HEK293 (cell line): ENCODE results near the gene ETHE1.

ENCODE experiments used
- GLIS2 ChIP-seq: fragments of 450-650 bp; formaldehyde crosslinking; IDR thresholded peaks from 2 replicates; pipeline ENCODE4 v1.5.1; 2016; ENCODE audit warnings: missing biosample characterization, missing genetic modification characterization
- HOXA7 ChIP-seq: sonication (generic); formaldehyde crosslinking; IDR thresholded peaks from 2 replicates; pipeline ENCODE4 v1.8.1; 2022; ENCODE audit warnings: missing genetic modification reagents, borderline replicate concordance
- MYNN ChIP-seq: fragments of 450-650 bp; formaldehyde crosslinking; IDR thresholded peaks from 2 replicates; pipeline ENCODE4 v1.5.1; 2016; ENCODE audit warnings: missing biosample characterization, missing genetic modification characterization, borderline replicate concordance
- PBX3 ChIP-seq: sonication (generic); formaldehyde crosslinking; IDR thresholded peaks from 2 replicates; pipeline ENCODE4 v1.8.1; 2022; ENCODE audit warnings: mild to moderate bottlenecking, moderate library complexity, missing genetic modification reagents
- PRDM10 ChIP-seq: fragments of 450-650 bp; formaldehyde crosslinking; IDR thresholded peaks from 2 replicates; pipeline ENCODE4 v1.5.1; 2016; ENCODE audit warnings: missing biosample characterization, missing genetic modification characterization
- SCRT1 ChIP-seq: fragments of 450-650 bp; formaldehyde crosslinking; IDR thresholded peaks from 2 replicates; pipeline ENCODE4 v1.5.1; 2016; ENCODE audit warnings: missing biosample characterization, missing genetic modification characterization, borderline replicate concordance
- TCF7L2 ChIP-seq: IDR thresholded peaks from 2 replicates; pipeline ENCODE4 v1.6.1; 2011; ENCODE audit warnings: low read depth, mild to moderate bottlenecking, inconsistent platforms, low read length, moderate library complexity, borderline replicate concordance
- TRIM28 ChIP-seq: IDR thresholded peaks from 2 replicates; pipeline ENCODE4 v1.6.1; 2011; ENCODE audit warnings: low read length, control low read depth, borderline replicate concordance
- YY2 ChIP-seq: fragments of 450-650 bp; formaldehyde crosslinking; IDR thresholded peaks from 2 replicates; pipeline ENCODE4 v1.5.1; 2016; ENCODE audit warnings: missing biosample characterization, missing genetic modification characterization
- ZBTB17 ChIP-seq: fragments of 450-650 bp; formaldehyde crosslinking; IDR thresholded peaks from 2 replicates; pipeline ENCODE4 v1.5.1; 2016; ENCODE audit warnings: missing biosample characterization, missing genetic modification characterization
- ZBTB44 ChIP-seq: fragments of 450-650 bp; IDR thresholded peaks from 2 replicates; pipeline ENCODE4 v1.5.1; 2018; ENCODE audit warnings: missing biosample characterization, mild to moderate bottlenecking, missing genetic modification characterization
- ZBTB6 ChIP-seq: fragments of 450-650 bp; formaldehyde crosslinking; IDR thresholded peaks from 2 replicates; pipeline ENCODE4 v1.5.1; 2017; ENCODE audit warnings: missing biosample characterization, missing genetic modification characterization
- ZFHX2 ChIP-seq: fragments of 450-650 bp; formaldehyde crosslinking; conservative IDR thresholded peaks from 2 replicates; pipeline ENCODE4 v1.5.1; 2016; ENCODE audit warnings: missing biosample characterization, missing genetic modification characterization
- ZNF19 ChIP-seq: fragments of 450-650 bp; formaldehyde crosslinking; IDR thresholded peaks from 2 replicates; pipeline ENCODE4; 2016; ENCODE audit warnings: missing biosample characterization, missing genetic modification characterization, low read depth
- ZNF202 ChIP-seq: fragments of 450-650 bp; formaldehyde crosslinking; IDR thresholded peaks from 2 replicates; pipeline ENCODE4 v1.5.1; 2016; ENCODE audit warnings: missing biosample characterization, missing genetic modification characterization, borderline replicate concordance
- ZNF211 ChIP-seq: fragments of 450-650 bp; formaldehyde crosslinking; IDR thresholded peaks from 2 replicates; pipeline ENCODE4 v1.5.1; 2016; ENCODE audit warnings: low read depth, missing biosample characterization, missing genetic modification characterization
- ZNF24 ChIP-seq: fragments of 450-650 bp; formaldehyde crosslinking; IDR thresholded peaks from 2 replicates; pipeline ENCODE4 v1.5.1; 2016; ENCODE audit warnings: missing biosample characterization, missing genetic modification characterization
- ZNF311 ChIP-seq: fragments of 450-650 bp; formaldehyde crosslinking; IDR thresholded peaks from 2 replicates; pipeline ENCODE4 v1.5.1; 2017; ENCODE audit warnings: missing biosample characterization, missing genetic modification characterization, borderline replicate concordance
- ZNF416 ChIP-seq: fragments of 450-650 bp; formaldehyde crosslinking; IDR thresholded peaks from 2 replicates; pipeline ENCODE4 v1.5.1; 2016; ENCODE audit warnings: missing biosample characterization, missing genetic modification characterization
- ZNF423 ChIP-seq: fragments of 450-650 bp; formaldehyde crosslinking; IDR thresholded peaks from 2 replicates; pipeline ENCODE4 v1.5.1; 2016; ENCODE audit warnings: missing biosample characterization, missing genetic modification characterization
- ZNF514 ChIP-seq: fragments of 450-650 bp; formaldehyde crosslinking; IDR thresholded peaks from 2 replicates; pipeline ENCODE4 v1.5.1; 2016; ENCODE audit warnings: missing biosample characterization, missing genetic modification characterization
- ZNF521 ChIP-seq: fragments of 450-650 bp; formaldehyde crosslinking; IDR thresholded peaks from 2 replicates; pipeline ENCODE4 v1.5.1; 2017; ENCODE audit warnings: missing biosample characterization, mild to moderate bottlenecking, missing genetic modification characterization
- ZNF560 ChIP-seq: fragments of 450-650 bp; formaldehyde crosslinking; IDR thresholded peaks from 2 replicates; pipeline ENCODE4 v1.5.1; 2017; ENCODE audit warnings: missing biosample characterization, missing genetic modification characterization, borderline replicate concordance
- ZNF580 ChIP-seq: fragments of 450-650 bp; formaldehyde crosslinking; IDR thresholded peaks from 2 replicates; pipeline ENCODE4 v1.5.1; 2016; ENCODE audit warnings: missing biosample characterization, missing genetic modification characterization
- ZNF768 ChIP-seq: fragments of 450-650 bp; formaldehyde crosslinking; IDR thresholded peaks from 2 replicates; pipeline ENCODE4 v1.5.1; 2018; ENCODE audit warnings: missing biosample characterization, mild to moderate bottlenecking, missing genetic modification characterization
- ZNF843 ChIP-seq: fragments of 450-650 bp; formaldehyde crosslinking; IDR thresholded peaks from 2 replicates; pipeline ENCODE4 v1.5.1; 2016; ENCODE audit warnings: missing biosample characterization, missing genetic modification characterization
- ZSCAN4 ChIP-seq: fragments of 450-650 bp; formaldehyde crosslinking; IDR thresholded peaks from 2 replicates; pipeline ENCODE4 v1.5.1; 2017; ENCODE audit warnings: missing biosample characterization, missing genetic modification characterization
- ZXDB ChIP-seq: fragments of 450-650 bp; formaldehyde crosslinking; IDR thresholded peaks from 2 replicates; pipeline ENCODE4 v1.5.1; 2016; ENCODE audit warnings: missing biosample characterization, missing genetic modification characterization

Gene ETHE1

GRCh38 chr19:43526884-43527859 lies at the start of gene ETHE1 (continued):
- TF ChIP-seq ZBTB6 (tag by site-specific recombination), result no peak
- TF ChIP-seq ZNF768, result peak; percentile 90; the same call in 1 of the 2 replicates
- no peak for TF ChIP-seq ZNF19 (tag by site-specific recombination)
- no peak for TF ChIP-seq ZNF423 (tag by site-specific recombination)
- TF ChIP-seq ZNF580, result 0 out of 2 replicates have a peak, but pooled peaks have one; percentile 7
- peak; percentile 77 for TF ChIP-seq ZXDB
- no peak for TF ChIP-seq ZNF311
- TF ChIP-seq ZNF514 (tag by site-specific recombination), result no peak
- no peak for TF ChIP-seq ZNF211
- no peak for TF ChIP-seq ZNF416 (tag by site-specific recombination)
- TF ChIP-seq ZNF843 (tag by site-specific recombination), result no peak; the same call in 1 of the 2 replicates
- TF ChIP-seq ZFHX2 (tag by site-specific recombination), result peak; percentile 97
- peak; percentile 66; the same call in 1 of the 2 replicates for TF ChIP-seq GLIS2 (tag by site-specific recombination)
- no peak for TF ChIP-seq ZNF202 (tag by site-specific recombination)
- TF ChIP-seq HOXA7 (CRISPR knock-in tag), result no peak
- TF ChIP-seq PBX3 (CRISPR knock-in tag), result peak; percentile 78; the same call in 1 of the 2 replicates
- TF ChIP-seq YY2 (tag by site-specific recombination), result no peak
- no peak for TF ChIP-seq ZBTB44 (tag by site-specific recombination)
- TF ChIP-seq PRDM10 (tag by site-specific recombination), result peak; percentile 61; the same call in 1 of the 2 replicates
- TF ChIP-seq ZNF560 (tag by site-specific recombination), result no peak
- TF ChIP-seq SCRT1 (tag by site-specific recombination), result no peak
- no peak for TF ChIP-seq ZSCAN4 (tag by site-specific recombination)
- no peak for TF ChIP-seq ZNF521
- TF ChIP-seq ZNF24 (tag by site-specific recombination), result no peak
- TF ChIP-seq TCF7L2, result no peak
- no peak for TF ChIP-seq TRIM28
- TF ChIP-seq MYNN, result no peak
- TF ChIP-seq ZBTB17 (tag by site-specific recombination), result peak; percentile 98
